Measurements from ENCODE around the gene TLE1.

DNA sequence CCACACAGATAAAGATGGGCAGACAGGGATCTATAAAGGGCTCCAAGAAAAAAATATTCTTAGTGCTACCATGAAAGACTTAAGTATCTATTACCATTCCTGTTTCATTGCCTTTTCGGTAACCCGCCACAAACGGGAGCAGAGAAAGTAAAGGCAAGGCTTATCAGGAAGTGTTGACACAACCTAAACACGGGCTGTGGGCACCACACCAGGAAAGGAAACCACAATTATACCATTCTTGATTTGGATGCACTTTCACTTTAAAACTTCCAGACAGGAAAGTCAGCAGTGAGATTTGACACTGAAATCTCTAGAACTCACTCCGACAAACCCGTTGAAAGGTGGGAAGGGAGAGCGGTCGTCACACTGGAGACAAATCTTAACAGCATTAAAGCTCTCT is 6.5 kb downstream of the TLE1 start:
- TF ChIP-seq POLR2A (IDR thresholded peaks at IDR 0.05; ENCODE audit: low read length) (no peak), GATA1 (IDR thresholded peaks at IDR 0.05; ENCODE audit: low read depth, low read length) (no peak)

Measured in erythroblast (primary cell).